PC-3 (cell line): ENCODE results near the gene FAM124A. TPM values are rescaled to one million over a fixed set of nuclear protein-coding genes. Genes with fewer than 3 reads are reported as not detected.

ENCODE experiments used
- ATAC-seq: fragments of 200-7000 bp; cut with Tn5 transposase; 2 replicates; pipeline ENCODE4 v1.9.1; 2020; ENCODE audit warnings: mild to moderate bottlenecking, moderate library complexity
- BruUV-seq: library from RNA; stranded (reverse); fragments of 400-500 nt; replicated peaks from 2 replicates; lab custom pipeline; 2021; lab: Mats Ljungman, UMichigan
- CTCF ChIA-PET: fragments of 300-600 bp; sonication (Branson Sonifier 250); formaldehyde crosslinking; loops from one replicate; lab custom pipeline; 2022; ENCODE audit warnings: antibody characterized with exemption; lab: Charles Lee
- POLR2A ChIA-PET: fragments of 300-600 bp; sonication (Branson Sonifier 250); formaldehyde crosslinking; loops from one replicate; lab custom pipeline; 2022; ENCODE audit warnings: antibody characterized with exemption; ENCODE audit not compliant: unreplicated experiment; lab: Charles Lee
- DNase-seq: peaks from one replicate; pipeline ENCODE4 v3.0.0-alpha.2; 2015
- H2AFZ ChIP-seq: fragments of 300-600 bp; sonication (generic); 2 replicates; pipeline ENCODE4 v1.6.0; 2016; ENCODE audit warnings: antibody characterized with exemption, low read length
- H3F3A ChIP-seq: fragments of 300-600 bp; sonication (generic); one replicate; pipeline ENCODE4 v1.6.0; 2017; ENCODE audit warnings: antibody characterized with exemption, low read length, control low read depth, mild to moderate bottlenecking; ENCODE audit not compliant: unreplicated experiment
- H3K27ac ChIP-seq: fragments of 300-600 bp; sonication (generic); 2 replicates; pipeline ENCODE4 v1.5.1; 2016; ENCODE audit warnings: mild to moderate bottlenecking, low read length
- H3K27me3 ChIP-seq: fragments of 300-600 bp; sonication (generic); 2 replicates; pipeline ENCODE4 v1.6.1; 2016; ENCODE audit warnings: low read length, mixed read lengths
- H3K36me3 ChIP-seq: fragments of 300-600 bp; sonication (generic); 2 replicates; pipeline ENCODE4 v1.6.1; 2016; ENCODE audit warnings: low read depth, mixed run types, low read length, mixed read lengths
- H3K4me1 ChIP-seq: fragments of 300-600 bp; sonication (generic); 2 replicates; pipeline ENCODE4 v1.5.1; 2016; ENCODE audit warnings: low read length; ENCODE audit not compliant: insufficient read depth
- H3K4me2 ChIP-seq: fragments of 300-600 bp; sonication (generic); 2 replicates; pipeline ENCODE4 v1.6.0; 2016; ENCODE audit warnings: low read length
- H3K4me3 ChIP-seq: fragments of 300-600 bp; sonication (generic); 2 replicates; pipeline ENCODE4 v1.5.1; 2016; ENCODE audit warnings: mild to moderate bottlenecking, low read length, mixed read lengths
- H3K79me2 ChIP-seq: fragments of 300-600 bp; sonication (generic); 2 replicates; pipeline ENCODE4 v1.6.1; 2017; ENCODE audit warnings: low read length, mixed read lengths
- H3K9ac ChIP-seq: fragments of 300-600 bp; sonication (generic); 2 replicates; pipeline ENCODE4 v1.6.0; 2016; ENCODE audit warnings: mild to moderate bottlenecking, low read length
- H3K9me2 ChIP-seq: fragments of 300-600 bp; sonication (generic); replicated peaks from 2 replicates; pipeline ENCODE4 v1.6.1; 2016; ENCODE audit warnings: mixed run types, low read length, mixed read lengths
- H3K9me3 ChIP-seq: fragments of 300-600 bp; sonication (generic); 2 replicates; pipeline ENCODE4 v1.6.1; 2016; ENCODE audit warnings: low read length, mixed read lengths
- H4K20me1 ChIP-seq: fragments of 300-600 bp; sonication (generic); 2 replicates; pipeline ENCODE4 v1.6.1; 2016; ENCODE audit warnings: low read length, mixed read lengths
- CTCF ChIP-seq: fragments of 300-600 bp; sonication (generic); conservative IDR thresholded peaks from 2 replicates; pipeline ENCODE4 v1.5.1; 2017; ENCODE audit warnings: antibody characterized with exemption, low read depth, mild to moderate bottlenecking, low read length
- EZH2 ChIP-seq: fragments of 300-600 bp; sonication (generic); IDR thresholded peaks from one replicate; pipeline ENCODE4 v1.6.1; 2017; ENCODE audit warnings: antibody characterized with exemption, mild to moderate bottlenecking, low read length; ENCODE audit not compliant: unreplicated experiment
- EZH2phosphoT487 ChIP-seq: fragments of 300-600 bp; sonication (generic); IDR thresholded peaks from 2 replicates; pipeline ENCODE4 v1.6.1; 2018; ENCODE audit warnings: mild to moderate bottlenecking, antibody characterized with exemption, low read length, borderline replicate concordance
- intact Hi-C: fragments of 100-400 bp; cut with micrococcal nuclease; formaldehyde crosslinking; loops from 2 replicates; pipeline ENCODE4 v1.9.0; 2023
- total RNA-seq: library from RNA; depleted of rRNA; stranded (reverse); fragments of >200 nt; gene quantifications from 2 replicates; pipeline ENCODE4 v1.2.3, GENCODE V29; 2014

FAM124A gene
- total RNA-seq, 1 experiment from 2014 or later = 1.1 TPM

GRCh38 chr13:51303063-51303552, 80.9 kb downstream of the FAM124A start:
- POLR2A ChIA-PET = no interaction called here
- Histone ChIP-seq H3F3A (no peaks in the 10 kb centered on the region), H3K79me2 (no peaks in the 10 kb centered on the region), H3K9me3 (no peaks in the 10 kb centered on the region), H4K20me1 (no peaks in the 10 kb centered on the region), H2AFZ (no peak overlapping the region), H3K9ac (no peak overlapping the region), H3K4me3 (no peak overlapping the region), H3K9me2 (no peaks in the 10 kb centered on the region), H3K27me3 (no peaks in the 10 kb centered on the region), H3K4me1 (no peaks in the 10 kb centered on the region), H3K27ac (no peak overlapping the region), H3K36me3 (no peaks in the 10 kb centered on the region), H3K4me2 (no peak overlapping the region)
- intact Hi-C loops = no loop called here
- TF ChIP-seq EZH2 (no peak), EZH2phosphoT487 (no peak), CTCF (no peak)
- DNase-seq (no peak), ATAC-seq (no peak)
- no TSS peak for BruUV-seq
- CTCF ChIA-PET = no interaction called here

DNA sequence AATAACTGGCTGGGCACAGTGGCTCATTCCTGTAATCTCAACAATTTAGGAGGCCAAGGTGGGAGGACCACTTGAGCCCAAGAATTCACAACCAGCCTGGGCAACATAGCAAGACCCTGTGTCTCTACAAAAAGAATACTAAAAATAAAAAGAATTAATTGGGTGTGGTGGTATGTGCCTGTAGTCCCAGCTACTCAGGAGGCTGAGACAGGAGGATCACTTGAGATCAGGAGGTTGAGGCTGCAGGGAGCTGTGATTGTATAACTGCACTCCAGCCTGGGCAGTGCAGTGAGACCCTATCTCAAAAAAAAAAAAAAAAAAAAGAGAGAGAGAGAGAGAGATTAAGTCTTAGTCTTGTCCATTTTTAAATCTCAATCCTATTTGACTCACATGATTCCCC, 81.7 kb downstream of the FAM124A start:
- Histone ChIP-seq H3K4me1 (no peaks in the 10 kb centered on the region), H3K27ac (no peak overlapping the region), H3F3A (no peaks in the 10 kb centered on the region), H3K4me3 (no peak overlapping the region), H2AFZ (no peak overlapping the region), H4K20me1 (no peaks in the 10 kb centered on the region), H3K4me2 (no peak overlapping the region), H3K9ac (no peak overlapping the region), H3K36me3 (no peaks in the 10 kb centered on the region), H3K79me2 (no peaks in the 10 kb centered on the region), H3K27me3 (no peaks in the 10 kb centered on the region), H3K9me3 (no peaks in the 10 kb centered on the region), H3K9me2 (no peaks in the 10 kb centered on the region)
- ChIA-PET CTCF (no interaction called here), POLR2A (interaction anchor here (0.6 kb wide), 1 partner anchor 162 kb away, joined by 5 read pairs; no protein-coding TSS in a partner anchor)
- no TSS peak for BruUV-seq
- intact Hi-C loops = no loop called here
- DNase-seq (no peak), ATAC-seq (no peak)
- TF ChIP-seq EZH2 (no peak), CTCF (no peak), EZH2phosphoT487 (no peak)

DNA sequence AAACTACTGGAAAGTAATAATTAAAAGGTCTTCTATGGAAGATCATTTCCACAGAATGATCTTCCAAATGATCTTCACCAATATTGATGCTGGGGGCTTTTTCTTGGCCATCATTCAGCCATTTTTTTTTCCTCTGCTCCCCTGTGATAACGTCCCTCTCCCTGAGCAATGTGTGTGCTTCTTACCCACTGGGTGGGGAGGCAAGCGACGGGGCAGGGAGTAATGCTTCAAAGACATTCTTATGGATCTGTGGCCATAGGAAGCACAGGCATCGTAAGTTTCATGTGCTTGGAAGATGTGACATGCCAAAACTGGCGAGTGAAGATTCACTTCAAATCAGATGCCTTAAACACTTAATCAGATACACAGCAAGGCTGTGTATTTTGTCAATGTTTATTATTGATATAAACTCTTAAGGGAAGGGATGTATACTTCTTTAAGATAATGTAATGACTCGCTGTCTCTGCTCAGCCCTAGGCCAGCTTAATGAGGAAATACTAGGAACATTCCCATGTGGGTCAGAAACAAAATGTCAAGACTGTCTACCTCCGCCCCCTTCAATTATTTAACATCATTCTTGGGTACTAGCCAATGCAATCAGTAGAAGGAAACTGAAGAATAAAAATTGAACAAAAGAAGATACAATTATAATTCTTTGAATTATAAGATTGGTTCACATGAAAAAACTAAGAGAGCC, 83.2 kb downstream of the FAM124A start:
- no peaks in the 10 kb centered on the region for H3K36me3 ChIP-seq
- no peak overlapping the region for H3K27ac ChIP-seq
- no peaks in the 10 kb centered on the region for H4K20me1 ChIP-seq
- intact Hi-C loops = no loop called here
- ATAC-seq (no peak), DNase-seq (no peak)
- H3K9me2 ChIP-seq = no peaks in the 10 kb centered on the region
- TF ChIP-seq CTCF (no peak), EZH2phosphoT487 (no peak), EZH2 (no peak)
- H3K79me2 ChIP-seq = no peaks in the 10 kb centered on the region
- no peaks in the 10 kb centered on the region for H3K4me1 ChIP-seq
- BruUV-seq = no TSS peak
- no peak overlapping the region for H3K4me2 ChIP-seq
- no peaks in the 10 kb centered on the region for H3F3A ChIP-seq
- H3K9me3 ChIP-seq = no peaks in the 10 kb centered on the region
- H2AFZ ChIP-seq = no peak overlapping the region
- ChIA-PET CTCF (no interaction called here), POLR2A (no interaction called here)
- H3K27me3 ChIP-seq = no peaks in the 10 kb centered on the region
- no peak overlapping the region for H3K9ac ChIP-seq
- no peak overlapping the region for H3K4me3 ChIP-seq
